ENCODE data around the gene SHISA3.

Gene SHISA3

DNA sequence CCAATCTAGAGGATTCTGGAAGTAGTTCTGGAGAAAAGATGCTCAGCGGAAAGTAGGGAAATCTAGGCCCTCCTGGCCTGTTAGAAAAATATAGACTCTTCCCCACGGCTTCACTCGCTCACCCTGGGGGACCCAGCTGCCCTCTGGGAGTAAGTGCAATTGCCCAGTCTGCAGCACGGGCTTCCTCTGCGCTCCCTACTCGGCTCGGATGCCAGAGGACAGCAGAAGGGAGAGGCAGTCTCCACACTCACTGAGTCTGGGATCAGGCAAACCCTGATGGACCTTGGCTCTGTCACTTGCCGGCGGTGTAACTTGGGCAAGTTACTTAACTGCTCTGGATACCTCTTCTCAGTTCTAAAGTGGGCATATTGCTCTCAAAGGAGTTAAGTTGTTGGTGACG, 2.1 kb downstream of the SHISA3 start:
- Mint-ChIP-seq H3K27me3 (peaks cover 68% of the 10 kb centered on the region), H3K4me1 (ENCODE audit: low read depth) (peaks cover 25% of the 10 kb centered on the region), H3K4me3 (no peak overlapping the region), H3K36me3 (ENCODE audit: low read depth) (no peaks in the 10 kb centered on the region), H3K27ac (no peak overlapping the region), H3K9me3 (no peaks in the 10 kb centered on the region)
- intact Hi-C loops (cut with micrococcal nuclease), result no loop called here

GRCh38 chr4:42401171-42401570, 3.9 kb downstream of the SHISA3 start:
- no peaks in the 10 kb centered on the region for H3K9me3 Mint-ChIP-seq
- H3K4me3 Mint-ChIP-seq, result no peak overlapping the region
- H3K27ac Mint-ChIP-seq, result no peak overlapping the region
- H3K4me1 Mint-ChIP-seq (ENCODE audit: low read depth), result peaks cover 25% of the 10 kb centered on the region
- H3K27me3 Mint-ChIP-seq, result peaks cover 57% of the 10 kb centered on the region
- no peaks in the 10 kb centered on the region for H3K36me3 Mint-ChIP-seq (ENCODE audit: low read depth)
- intact Hi-C loops (cut with micrococcal nuclease), result no loop called here

GRCh38 chr4:42404001-42404400, 6.7 kb downstream of the SHISA3 start:
- Mint-ChIP-seq H3K9me3 (no peaks in the 10 kb centered on the region), H3K27me3 (peaks cover 29% of the 10 kb centered on the region), H3K4me1 (ENCODE audit: low read depth) (peaks cover 2% of the 10 kb centered on the region), H3K27ac (no peak overlapping the region), H3K4me3 (no peak overlapping the region), H3K36me3 (ENCODE audit: low read depth) (no peaks in the 10 kb centered on the region)
- intact Hi-C loops (cut with micrococcal nuclease), result no loop called here

- Mint-ChIP-seq H3K9me3 (no peaks in the 10 kb centered on the region), H3K27me3 (no peaks in the 10 kb centered on the region), H3K4me1 (ENCODE audit: low read depth) (no peaks in the 10 kb centered on the region), H3K4me3 (no peak overlapping the region), H3K36me3 (ENCODE audit: low read depth) (no peaks in the 10 kb centered on the region), H3K27ac (no peak overlapping the region)
- intact Hi-C loops (cut with micrococcal nuclease), result no loop called here
These were observed 13.2 kb downstream of the SHISA3 start for GRCh38 chr4:42410446-42410845.

DNA sequence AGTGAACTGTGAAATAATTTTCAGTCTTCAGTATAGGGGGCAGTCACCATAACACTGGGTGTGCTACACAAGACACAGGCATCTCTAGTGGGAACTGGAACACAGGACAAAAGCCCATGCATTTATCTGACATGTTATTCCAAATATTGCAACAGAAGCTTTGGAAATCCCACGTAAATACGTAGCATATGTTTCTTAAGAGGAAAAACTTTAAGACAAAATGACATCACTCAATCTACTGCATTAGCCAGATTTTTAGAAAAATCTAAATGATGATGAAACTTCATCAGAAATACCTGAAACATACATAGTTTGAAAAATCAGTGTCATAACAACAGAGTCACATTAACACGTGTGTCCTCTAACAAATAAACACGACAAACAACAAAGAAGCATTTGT, 14.5 kb downstream of the SHISA3 start:
- H3K9me3 Mint-ChIP-seq, result no peaks in the 10 kb centered on the region
- no peaks in the 10 kb centered on the region for H3K4me1 Mint-ChIP-seq (ENCODE audit: low read depth)
- intact Hi-C loops (cut with micrococcal nuclease), result no loop called here
- H3K36me3 Mint-ChIP-seq (ENCODE audit: low read depth), result no peaks in the 10 kb centered on the region
- H3K27me3 Mint-ChIP-seq, result no peaks in the 10 kb centered on the region
- H3K27ac Mint-ChIP-seq, result no peak overlapping the region
- H3K4me3 Mint-ChIP-seq, result no peak overlapping the region

- no peaks in the 10 kb centered on the region for H3K9me3 Mint-ChIP-seq
- no peaks in the 10 kb centered on the region for H3K27me3 Mint-ChIP-seq
- no peak overlapping the region for H3K4me3 Mint-ChIP-seq
- intact Hi-C loops (cut with micrococcal nuclease), result no loop called here
- no peak overlapping the region for H3K27ac Mint-ChIP-seq
- H3K4me1 Mint-ChIP-seq (ENCODE audit: low read depth), result no peaks in the 10 kb centered on the region
- H3K36me3 Mint-ChIP-seq (ENCODE audit: low read depth), result no peaks in the 10 kb centered on the region
These were observed 15.0 kb downstream of the SHISA3 start for GRCh38 chr4:42412251-42412650.

DNA sequence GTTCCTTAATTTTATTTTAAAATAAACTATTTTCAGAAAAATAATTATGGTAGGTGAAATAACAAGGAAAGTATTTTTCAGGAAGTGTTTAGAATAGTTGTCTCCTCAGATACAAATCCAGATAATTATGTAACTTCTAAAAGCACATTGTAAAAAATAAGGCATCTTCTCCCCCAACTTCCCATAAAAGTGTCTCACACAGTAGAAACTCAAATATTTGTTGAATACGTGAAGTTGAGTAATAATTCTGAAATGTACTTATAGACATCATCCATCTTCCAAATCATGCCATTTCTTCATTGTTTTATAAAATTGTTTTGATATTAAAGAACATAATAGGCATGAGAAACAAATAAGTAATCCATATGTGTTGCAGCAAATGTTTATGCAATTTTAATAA, 18.0 kb downstream of the SHISA3 start:
- H3K36me3 Mint-ChIP-seq (ENCODE audit: low read depth), result no peaks in the 10 kb centered on the region
- intact Hi-C loops (cut with micrococcal nuclease), result no loop called here
- H3K4me1 Mint-ChIP-seq (ENCODE audit: low read depth), result no peaks in the 10 kb centered on the region
- no peak overlapping the region for H3K4me3 Mint-ChIP-seq
- no peaks in the 10 kb centered on the region for H3K27me3 Mint-ChIP-seq
- H3K27ac Mint-ChIP-seq, result no peak overlapping the region
- H3K9me3 Mint-ChIP-seq, result no peaks in the 10 kb centered on the region

DNA sequence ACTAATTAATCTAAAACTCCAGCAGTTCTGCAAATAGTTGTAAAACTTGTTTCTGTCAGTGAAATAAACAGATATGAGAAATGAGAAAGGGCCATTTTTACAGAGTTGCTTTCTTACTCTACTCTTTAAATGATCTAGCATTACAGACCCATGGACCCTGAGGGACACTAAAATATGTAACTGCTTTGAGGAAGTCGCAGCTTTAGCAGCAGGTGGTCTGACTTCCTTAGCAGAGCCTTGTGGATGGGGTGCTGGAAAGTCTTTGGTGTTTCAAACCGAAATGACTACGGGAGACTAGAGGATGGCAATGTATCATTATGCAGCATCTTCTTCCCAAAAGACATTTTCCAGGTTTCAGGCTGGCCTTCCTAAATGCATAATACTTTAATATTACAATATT, 18.7 kb downstream of the SHISA3 start:
- H3K36me3 Mint-ChIP-seq (ENCODE audit: low read depth), result peaks cover under 1% of the 10 kb centered on the region
- H3K27ac Mint-ChIP-seq, result no peak overlapping the region
- no peaks in the 10 kb centered on the region for H3K9me3 Mint-ChIP-seq
- no peak overlapping the region for H3K4me3 Mint-ChIP-seq
- intact Hi-C loops (cut with micrococcal nuclease), result no loop called here
- H3K27me3 Mint-ChIP-seq, result no peaks in the 10 kb centered on the region
- no peaks in the 10 kb centered on the region for H3K4me1 Mint-ChIP-seq (ENCODE audit: low read depth)

GRCh38 chr4:42417550-42417949, 20.3 kb downstream of the SHISA3 start:
- no peak overlapping the region for H3K27ac Mint-ChIP-seq
- H3K9me3 Mint-ChIP-seq, result no peaks in the 10 kb centered on the region
- H3K27me3 Mint-ChIP-seq, result no peaks in the 10 kb centered on the region
- no peak overlapping the region for H3K4me3 Mint-ChIP-seq
- H3K4me1 Mint-ChIP-seq (ENCODE audit: low read depth), result no peaks in the 10 kb centered on the region
- intact Hi-C loops (cut with micrococcal nuclease), result no loop called here
- H3K36me3 Mint-ChIP-seq (ENCODE audit: low read depth), result peaks cover 7% of the 10 kb centered on the region

DNA sequence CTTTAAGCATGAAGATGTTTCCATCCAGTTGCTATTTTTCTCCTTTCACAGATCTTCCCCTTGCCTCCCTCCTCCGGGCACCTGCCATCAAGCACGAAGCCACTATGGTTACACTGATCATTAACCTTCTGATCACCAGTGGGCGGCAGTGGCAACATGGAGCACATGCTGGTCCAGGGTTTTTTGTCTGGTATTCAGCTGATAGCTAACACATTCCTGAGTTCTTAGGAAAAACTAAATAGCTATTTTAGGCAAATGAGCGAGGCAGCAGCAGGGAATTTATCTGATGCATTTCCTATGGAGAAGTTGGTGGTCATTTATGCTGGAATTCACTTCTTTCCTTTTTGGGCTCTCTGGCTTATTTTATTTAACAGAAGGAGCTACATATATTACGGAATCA, 22.9 kb downstream of the SHISA3 start:
- Mint-ChIP-seq H3K27me3 (no peaks in the 10 kb centered on the region), H3K4me3 (no peak overlapping the region), H3K27ac (no peak overlapping the region), H3K4me1 (ENCODE audit: low read depth) (no peaks in the 10 kb centered on the region), H3K36me3 (ENCODE audit: low read depth) (peaks cover 7% of the 10 kb centered on the region), H3K9me3 (no peaks in the 10 kb centered on the region)
- intact Hi-C loops (cut with micrococcal nuclease), result no loop called here

- no peaks in the 10 kb centered on the region for H3K9me3 Mint-ChIP-seq
- H3K27ac Mint-ChIP-seq, result no peak overlapping the region
- no peaks in the 10 kb centered on the region for H3K27me3 Mint-ChIP-seq
- H3K4me3 Mint-ChIP-seq, result no peak overlapping the region
- intact Hi-C loops (cut with micrococcal nuclease), result no loop called here
- H3K36me3 Mint-ChIP-seq (ENCODE audit: low read depth), result peaks cover 7% of the 10 kb centered on the region
- H3K4me1 Mint-ChIP-seq (ENCODE audit: low read depth), result no peaks in the 10 kb centered on the region
These were observed 28.1 kb downstream of the SHISA3 start for GRCh38 chr4:42425146-42426065.

GRCh38 chr4:42428036-42428435, 30.7 kb downstream of the SHISA3 start:
- Mint-ChIP-seq H3K4me1 (ENCODE audit: low read depth) (no peaks in the 10 kb centered on the region), H3K9me3 (no peaks in the 10 kb centered on the region), H3K4me3 (no peak overlapping the region), H3K36me3 (ENCODE audit: low read depth) (no peaks in the 10 kb centered on the region), H3K27ac (no peak overlapping the region), H3K27me3 (no peaks in the 10 kb centered on the region)
- intact Hi-C loops (cut with micrococcal nuclease), result no loop called here

DNA sequence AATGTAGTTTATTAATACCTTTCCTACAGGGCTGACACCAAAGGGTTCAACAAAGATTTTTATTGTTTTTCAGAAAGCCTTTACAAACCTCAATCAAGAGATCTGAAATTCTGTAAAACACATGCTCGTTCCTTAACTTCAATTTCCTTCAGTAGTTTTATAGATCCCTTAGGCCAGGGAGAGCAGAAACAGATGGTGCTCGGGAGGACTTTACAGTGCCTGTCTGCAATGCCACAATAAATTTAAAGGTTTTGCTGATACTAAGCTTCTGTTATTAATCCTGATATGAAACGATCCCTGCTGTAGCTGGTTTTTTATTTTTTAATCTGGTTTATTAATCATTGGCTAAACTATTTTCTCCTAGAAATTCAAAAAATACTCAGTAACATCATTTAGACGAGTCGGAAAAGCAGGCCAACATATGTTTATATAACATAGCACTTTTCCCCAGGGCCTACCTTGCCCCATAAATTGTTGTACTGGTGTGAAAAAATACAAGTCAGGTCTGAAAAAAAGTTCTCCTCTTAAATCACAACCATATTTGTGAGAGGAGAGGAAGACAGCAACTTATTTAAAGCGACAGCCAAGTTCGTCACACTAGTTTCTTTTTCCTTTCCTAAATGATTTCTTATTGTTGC, 39.8 kb downstream of the SHISA3 start:
- H3K4me1 Mint-ChIP-seq (ENCODE audit: low read depth), result no peaks in the 10 kb centered on the region
- H3K27ac Mint-ChIP-seq, result no peak overlapping the region
- no peak overlapping the region for H3K4me3 Mint-ChIP-seq
- intact Hi-C loops (cut with micrococcal nuclease), result no loop called here
- no peaks in the 10 kb centered on the region for H3K9me3 Mint-ChIP-seq
- H3K27me3 Mint-ChIP-seq, result no peaks in the 10 kb centered on the region
- H3K36me3 Mint-ChIP-seq (ENCODE audit: low read depth), result peaks cover 14% of the 10 kb centered on the region

DNA sequence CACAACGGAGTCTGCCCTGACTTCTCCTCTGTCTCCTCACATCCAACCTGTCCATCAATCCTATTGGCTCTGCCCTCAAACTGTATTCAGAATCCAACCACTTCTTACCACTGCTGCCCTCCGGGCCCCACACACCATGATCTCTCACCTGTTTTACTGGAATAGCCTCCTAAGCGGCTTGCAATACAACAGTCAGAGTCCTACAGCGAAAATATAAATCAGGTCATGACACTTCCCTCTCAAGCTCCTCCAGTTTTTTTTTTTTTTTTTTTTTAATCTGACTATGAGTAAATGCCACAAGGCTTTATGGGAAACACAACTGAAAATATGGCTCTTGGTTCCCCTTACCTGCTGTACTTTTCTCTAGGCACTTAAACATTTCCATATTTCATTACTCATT, 42.8 kb downstream of the SHISA3 start:
- peaks cover 27% of the 10 kb centered on the region for H3K36me3 Mint-ChIP-seq (ENCODE audit: low read depth)
- no peaks in the 10 kb centered on the region for H3K4me1 Mint-ChIP-seq (ENCODE audit: low read depth)
- no peak overlapping the region for H3K27ac Mint-ChIP-seq
- H3K9me3 Mint-ChIP-seq, result no peaks in the 10 kb centered on the region
- intact Hi-C loops (cut with micrococcal nuclease), result no loop called here
- H3K27me3 Mint-ChIP-seq, result no peaks in the 10 kb centered on the region
- no peak overlapping the region for H3K4me3 Mint-ChIP-seq

Measured in dendritic cell treated with granulocyte-macrophage colony-stimulating factor and Interleukin-4, amounts not matched to agents 40 ng/mL and 50 ng/mL, for 4 days (primary cell).